Chondrocyte (in vitro differentiated cells): Measurements from ENCODE around the gene RAP1A. TPM values are rescaled to one million over a fixed set of nuclear protein-coding genes. Genes with fewer than 3 reads are reported as not detected.

ENCODE experiments used
- DNase-seq: peaks from one replicate; pipeline ENCODE4 v3.0.0; 2021; ENCODE audit warnings: mixed read lengths, low spot score
- H3K27ac Mint-ChIP-seq: one replicate; pipeline ENCODE4 v1.8.0; 2021; ENCODE audit warnings: mild to moderate bottlenecking, moderate library complexity, mixed read lengths; ENCODE audit not compliant: unreplicated experiment
- H3K27me3 Mint-ChIP-seq: 2 replicates; pipeline ENCODE4 v1.8.0; 2021; ENCODE audit warnings: low read depth, mixed read lengths
- H3K36me3 Mint-ChIP-seq: 2 replicates; pipeline ENCODE4 v1.8.0; 2021; ENCODE audit warnings: low read depth, mixed read lengths
- H3K4me1 Mint-ChIP-seq: 2 replicates; pipeline ENCODE4 v1.8.0; 2021; ENCODE audit warnings: low read depth, mild to moderate bottlenecking, mixed read lengths
- H3K4me3 Mint-ChIP-seq: one replicate; pipeline ENCODE4 v1.8.0; 2021; ENCODE audit warnings: mild to moderate bottlenecking, moderate library complexity, mixed read lengths; ENCODE audit not compliant: unreplicated experiment
- H3K9me3 Mint-ChIP-seq: 2 replicates; pipeline ENCODE4 v1.8.0; 2021; ENCODE audit warnings: low read depth, mixed read lengths
- total RNA-seq: library from RNA; stranded (reverse); gene quantifications from 3 replicates; pipeline ENCODE4 v1.2.1, GENCODE V29; 2021
- TF ChIP-seq, protein P1 (sequence below): fragments of 200-600 bp; sonication (generic); IDR thresholded peaks from 2 replicates; pipeline ENCODE4 v1.5.0; 2021; ENCODE audit warnings: antibody characterized with exemption, mild to moderate bottlenecking, moderate library complexity

Gene RAP1A
- total RNA-seq, 1 donor from 2014 or later = 60.5 TPM

DNA sequence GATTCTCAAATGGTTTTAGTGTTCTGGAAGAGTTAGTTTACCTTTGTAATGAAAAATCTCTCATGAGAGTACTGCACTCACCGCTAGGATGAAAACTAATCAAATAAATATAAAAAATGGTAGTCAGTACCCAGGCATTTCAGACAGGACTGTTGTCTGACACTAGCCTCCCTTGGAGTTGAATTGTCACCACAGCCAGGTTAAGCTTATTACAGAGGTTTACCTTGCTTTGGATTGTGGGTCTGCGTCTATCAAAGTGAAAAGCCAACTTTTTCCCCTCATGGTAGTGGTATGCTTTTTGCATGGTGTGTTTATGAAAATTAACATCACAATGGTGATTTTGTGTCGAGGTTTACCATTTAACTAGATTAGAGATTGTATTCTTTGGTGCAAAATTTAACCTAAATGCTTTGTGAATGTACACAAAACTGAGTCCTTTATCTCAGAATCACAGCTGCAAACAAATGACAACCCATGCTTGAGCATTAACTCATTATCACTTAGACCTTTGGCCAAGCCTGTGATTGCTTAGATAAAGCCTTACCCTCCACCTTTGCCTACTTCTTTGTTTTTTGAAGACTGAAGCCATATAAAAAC is 20.1 kb downstream of the RAP1A start:
- Mint-ChIP-seq H3K36me3 (peaks cover 3% of the 10 kb centered on the region), H3K27me3 (no peaks in the 10 kb centered on the region), H3K4me1 (no peaks in the 10 kb centered on the region), H3K9me3 (peaks cover 4% of the 10 kb centered on the region), H3K4me3 (no peak overlapping the region), H3K27ac (no peak overlapping the region)
- DNase-seq = no peak
- TF ChIP-seq, protein P1, sequence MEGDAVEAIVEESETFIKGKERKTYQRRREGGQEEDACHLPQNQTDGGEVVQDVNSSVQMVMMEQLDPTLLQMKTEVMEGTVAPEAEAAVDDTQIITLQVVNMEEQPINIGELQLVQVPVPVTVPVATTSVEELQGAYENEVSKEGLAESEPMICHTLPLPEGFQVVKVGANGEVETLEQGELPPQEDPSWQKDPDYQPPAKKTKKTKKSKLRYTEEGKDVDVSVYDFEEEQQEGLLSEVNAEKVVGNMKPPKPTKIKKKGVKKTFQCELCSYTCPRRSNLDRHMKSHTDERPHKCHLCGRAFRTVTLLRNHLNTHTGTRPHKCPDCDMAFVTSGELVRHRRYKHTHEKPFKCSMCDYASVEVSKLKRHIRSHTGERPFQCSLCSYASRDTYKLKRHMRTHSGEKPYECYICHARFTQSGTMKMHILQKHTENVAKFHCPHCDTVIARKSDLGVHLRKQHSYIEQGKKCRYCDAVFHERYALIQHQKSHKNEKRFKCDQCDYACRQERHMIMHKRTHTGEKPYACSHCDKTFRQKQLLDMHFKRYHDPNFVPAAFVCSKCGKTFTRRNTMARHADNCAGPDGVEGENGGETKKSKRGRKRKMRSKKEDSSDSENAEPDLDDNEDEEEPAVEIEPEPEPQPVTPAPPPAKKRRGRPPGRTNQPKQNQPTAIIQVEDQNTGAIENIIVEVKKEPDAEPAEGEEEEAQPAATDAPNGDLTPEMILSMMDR = no peak

DNA sequence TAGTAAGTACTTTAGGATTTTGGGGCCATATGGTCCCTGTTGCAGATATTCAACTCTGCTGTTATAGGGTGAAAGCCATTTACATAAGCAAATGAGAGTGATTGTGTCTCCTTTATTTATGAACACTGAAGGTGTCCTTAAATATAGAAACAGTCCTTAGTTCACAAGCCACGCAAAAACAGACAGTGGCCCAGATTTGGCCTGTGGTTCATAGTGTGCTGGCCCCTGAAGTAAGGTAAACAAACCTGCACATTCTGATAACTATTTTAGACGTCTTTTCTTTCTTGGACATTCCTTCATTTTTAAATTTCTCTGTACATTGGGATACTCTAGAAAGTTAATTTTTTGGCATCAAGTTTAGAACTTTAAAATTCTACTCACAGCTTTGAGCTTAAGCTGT is 23.5 kb downstream of the RAP1A start:
- TF ChIP-seq, protein P1 = no peak
- Mint-ChIP-seq H3K4me1 (peaks cover 7% of the 10 kb centered on the region), H3K36me3 (peaks cover 3% of the 10 kb centered on the region), H3K27me3 (no peaks in the 10 kb centered on the region), H3K4me3 (no peak overlapping the region), H3K27ac (no peak overlapping the region), H3K9me3 (peaks cover 4% of the 10 kb centered on the region)
- no peak for DNase-seq

DNA sequence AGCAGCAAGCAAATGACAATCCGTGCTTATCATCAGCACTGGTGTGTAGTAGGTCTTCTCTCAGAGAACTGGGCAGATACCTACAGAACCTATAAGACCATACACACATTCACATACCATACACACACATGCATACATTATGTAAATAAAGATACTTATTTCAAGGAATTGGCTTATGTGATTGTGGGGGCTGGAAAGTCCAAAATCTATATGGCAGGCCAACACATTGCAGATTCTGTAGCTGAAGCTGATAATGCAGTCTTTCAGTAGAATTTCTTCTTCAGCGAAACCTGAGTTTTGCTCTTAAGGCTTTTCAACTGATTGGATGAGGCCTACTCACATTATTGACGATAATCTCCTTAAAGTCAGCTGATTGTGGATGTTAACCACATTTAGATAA is 24.1 kb downstream of the RAP1A start:
- Mint-ChIP-seq H3K4me3 (no peak overlapping the region), H3K9me3 (peaks cover 4% of the 10 kb centered on the region), H3K27ac (no peak overlapping the region), H3K27me3 (no peaks in the 10 kb centered on the region), H3K4me1 (peaks cover 7% of the 10 kb centered on the region), H3K36me3 (peaks cover 3% of the 10 kb centered on the region)
- DNase-seq = no peak
- TF ChIP-seq, protein P1 = no peak

DNA sequence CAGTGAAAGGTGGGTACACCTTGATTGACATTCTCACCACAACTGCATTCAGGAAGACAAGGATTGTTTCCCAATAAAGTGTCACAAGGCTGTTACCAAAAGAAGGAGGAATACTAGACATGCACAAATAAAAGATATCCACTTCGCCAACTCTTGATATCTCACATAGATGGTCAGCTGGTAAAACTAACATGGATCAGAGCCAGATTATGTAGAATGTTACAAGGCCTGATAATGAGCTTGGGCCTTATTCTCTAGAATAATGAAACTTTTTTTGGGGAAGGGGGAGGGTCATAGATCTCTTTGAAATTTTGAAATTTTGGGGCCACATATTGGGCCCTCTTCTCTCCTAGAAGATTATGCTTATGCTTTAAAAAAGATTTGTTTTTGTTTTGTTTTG is 24.9 kb downstream of the RAP1A start:
- Mint-ChIP-seq H3K27me3 (no peaks in the 10 kb centered on the region), H3K4me3 (no peak overlapping the region), H3K4me1 (peaks cover 7% of the 10 kb centered on the region), H3K27ac (no peak overlapping the region), H3K9me3 (peaks cover 4% of the 10 kb centered on the region), H3K36me3 (peaks cover 5% of the 10 kb centered on the region)
- no peak for DNase-seq
- TF ChIP-seq, protein P1 = no peak

DNA sequence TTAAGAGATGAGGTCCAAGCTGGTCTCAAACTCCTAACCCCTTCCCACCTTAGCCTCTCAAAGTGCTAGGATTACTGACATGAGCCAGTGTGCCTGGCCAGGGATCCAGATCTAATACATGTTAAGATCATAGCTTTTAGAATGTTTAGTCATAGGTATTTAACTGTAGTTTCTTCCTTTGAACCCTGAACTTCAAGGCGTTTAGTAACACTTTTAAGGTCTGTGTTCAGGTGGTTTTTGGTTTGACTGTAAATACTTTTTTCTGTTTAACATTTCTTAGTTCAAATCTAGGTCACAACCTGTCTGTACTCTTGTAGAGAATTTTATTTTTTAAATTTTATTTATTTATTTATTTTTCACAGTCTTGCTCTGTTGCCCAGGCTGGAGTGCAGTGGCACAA is 28.1 kb downstream of the RAP1A start:
- TF ChIP-seq, protein P1 = no peak
- no peaks in the 10 kb centered on the region for H3K27me3 Mint-ChIP-seq
- peaks cover 7% of the 10 kb centered on the region for H3K4me1 Mint-ChIP-seq
- H3K4me3 Mint-ChIP-seq = no peak overlapping the region
- H3K9me3 Mint-ChIP-seq = peaks cover 4% of the 10 kb centered on the region
- peaks cover 5% of the 10 kb centered on the region for H3K36me3 Mint-ChIP-seq
- DNase-seq = no peak
- H3K27ac Mint-ChIP-seq = no peak overlapping the region
